H4 (cell line): ENCODE data around the gene GRK5. TPM values are rescaled to one million over a fixed set of nuclear protein-coding genes. Genes with fewer than 3 reads are reported as not detected.
"Not testable (repeated sequence)": the region's sequence is repeated elsewhere in the genome, so short reads cannot be mapped to it uniquely, and the experiment has no call there.

Experiments
- DNase-seq: peaks from one replicate; pipeline ENCODE4 v3.0.0-alpha.2; 2015; ENCODE audit warnings: low spot score
- total RNA-seq: library from RNA; depleted of rRNA; stranded (reverse); fragments of >200 nt; shearing (Covaris generic); gene quantifications from 2 replicates; pipeline ENCODE4 v1.2.3, GENCODE V29; 2014; rRNA removed

Gene GRK5
- total RNA-seq, result 9.9 and 10.1 TPM in 2 replicates

- DNase-seq, result peak; percentile 94
These were observed at the start of gene GRK5 for GRCh38 chr10:119207366-119207666. TSS of gene GRK5 (plus strand) at chr10:119207571. CDS start at chr10:119207918, 347 bp downstream.

DNA sequence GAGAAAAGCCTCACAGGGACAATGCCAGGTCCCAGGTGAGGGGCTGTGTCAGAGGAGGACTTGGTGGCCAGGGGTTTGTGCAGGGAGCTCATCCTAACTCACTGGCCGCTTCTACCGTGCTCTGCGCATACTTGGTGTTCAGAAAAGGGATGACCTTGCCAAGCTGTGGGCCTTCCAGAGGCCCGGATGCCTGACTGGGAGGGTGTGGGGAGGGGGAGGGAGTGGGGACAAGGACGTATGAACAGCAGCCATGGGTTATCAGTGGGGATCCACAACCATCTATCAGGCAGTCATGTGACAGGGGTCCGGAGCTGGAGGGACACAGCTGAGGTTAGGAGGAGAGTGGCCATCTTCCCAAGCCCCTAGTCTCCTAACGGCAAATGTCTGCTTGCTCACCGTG lies 48.0 kb upstream of the GRK5 start:
- DNase-seq, result no peak

DNA sequence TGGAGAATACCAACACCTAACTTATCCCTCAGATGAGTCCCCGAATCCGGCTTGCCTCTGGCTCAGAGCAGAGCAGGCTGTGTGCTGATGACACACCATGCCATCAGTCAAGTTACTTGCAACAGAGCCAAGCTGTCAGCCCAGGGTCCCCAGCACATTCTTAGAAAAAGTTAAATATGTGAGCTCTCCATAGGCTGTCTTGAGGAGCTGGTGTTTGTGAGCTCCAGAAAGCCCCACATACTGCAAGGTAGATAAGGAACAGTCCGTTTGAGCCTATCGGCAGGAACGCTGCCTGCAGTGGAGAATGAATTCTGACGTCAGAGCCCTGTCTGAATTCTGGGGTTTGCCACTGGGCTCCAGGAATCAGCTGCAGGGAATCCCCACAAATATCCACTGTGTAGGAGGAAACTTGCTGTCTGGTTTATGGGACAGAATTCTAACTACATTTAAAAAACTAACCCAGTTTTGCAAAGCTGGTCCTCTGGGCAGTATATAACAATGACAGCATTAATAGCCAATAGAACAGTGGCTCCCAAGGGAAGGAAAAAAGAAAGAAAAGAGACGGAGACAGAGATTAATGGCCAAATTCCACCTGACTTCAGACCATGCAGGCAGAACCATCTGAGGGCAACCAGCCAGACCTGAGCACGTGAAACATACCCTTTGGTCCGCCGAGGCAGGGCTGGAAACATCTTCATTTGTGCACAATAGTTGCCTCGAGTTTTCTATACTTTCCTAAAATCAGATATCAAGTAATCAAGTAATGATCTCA lies 45.5 kb upstream of the GRK5 start:
- no peak for DNase-seq

DNA sequence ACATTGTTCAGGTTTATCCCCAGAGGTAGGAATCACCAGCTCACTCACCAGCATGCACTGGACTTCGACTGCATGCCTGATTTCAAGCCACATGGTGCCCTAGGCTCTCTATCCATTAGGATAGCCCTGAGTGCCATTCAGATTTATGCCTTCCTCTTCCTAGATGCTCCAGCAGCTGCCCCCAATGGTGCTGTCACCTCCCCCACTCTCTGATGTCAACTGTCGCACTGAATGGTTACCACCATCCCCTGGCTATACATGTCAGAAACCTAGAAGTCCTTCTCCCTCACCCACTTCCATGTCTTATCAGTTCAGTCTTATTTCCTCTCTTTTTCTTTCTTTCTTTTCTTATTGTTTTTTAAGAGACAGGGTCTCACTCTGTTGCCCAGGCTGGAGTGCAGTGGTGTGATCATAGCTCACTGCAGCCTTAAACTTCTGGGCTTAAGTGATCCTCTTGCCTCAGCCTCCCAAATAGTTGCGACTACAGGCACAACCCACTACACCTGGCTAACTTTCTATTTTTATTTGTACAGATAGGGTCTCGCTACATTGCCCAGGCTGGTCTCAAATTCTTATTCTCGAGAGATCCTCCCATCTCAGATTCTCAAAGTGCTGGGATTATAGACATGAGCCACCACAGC lies 44.8 kb upstream of the GRK5 start:
- DNase-seq, result no peak

GRCh38 chr10:119165171-119166117 lies 41.9 kb upstream of the GRK5 start, which contains the start of gene SFXN4:
TSS of gene SFXN4 (minus strand) at chr10:119165714. CDS start at chr10:119165647, 67 bp downstream.
- no peak for DNase-seq

- DNase-seq, result no peak
These were observed 41.3 kb upstream of the GRK5 start for GRCh38 chr10:119166118-119166500.

DNA sequence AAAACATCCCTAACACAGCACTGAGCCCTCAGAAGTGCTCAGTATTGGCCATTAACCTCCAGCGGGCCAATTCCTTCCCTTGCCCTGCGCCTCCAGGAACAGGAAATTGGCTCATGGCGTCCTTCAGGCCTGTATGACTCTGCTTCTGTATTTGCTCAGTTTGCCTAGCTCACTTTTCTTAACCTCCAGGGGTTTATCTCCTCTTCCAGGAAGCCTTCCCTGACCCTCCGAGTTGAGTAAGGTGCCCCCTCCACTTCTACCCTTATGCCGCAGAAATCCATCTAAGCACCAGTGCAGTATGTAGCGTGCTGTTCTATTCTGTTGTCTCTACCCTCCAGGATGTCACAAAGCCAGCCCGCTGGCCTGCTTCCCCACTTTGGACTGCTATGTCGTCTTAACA lies 40.8 kb upstream of the GRK5 start:
- no peak for DNase-seq

- DNase-seq, result no peak
These were observed 40.3 kb upstream of the GRK5 start for GRCh38 chr10:119167041-119167440.

GRCh38 chr10:119174109-119174508 lies 33.3 kb upstream of the GRK5 start:
- no peak for DNase-seq

GRCh38 chr10:119176166-119176565 lies 31.2 kb upstream of the GRK5 start:
- DNase-seq, result no peak

DNA sequence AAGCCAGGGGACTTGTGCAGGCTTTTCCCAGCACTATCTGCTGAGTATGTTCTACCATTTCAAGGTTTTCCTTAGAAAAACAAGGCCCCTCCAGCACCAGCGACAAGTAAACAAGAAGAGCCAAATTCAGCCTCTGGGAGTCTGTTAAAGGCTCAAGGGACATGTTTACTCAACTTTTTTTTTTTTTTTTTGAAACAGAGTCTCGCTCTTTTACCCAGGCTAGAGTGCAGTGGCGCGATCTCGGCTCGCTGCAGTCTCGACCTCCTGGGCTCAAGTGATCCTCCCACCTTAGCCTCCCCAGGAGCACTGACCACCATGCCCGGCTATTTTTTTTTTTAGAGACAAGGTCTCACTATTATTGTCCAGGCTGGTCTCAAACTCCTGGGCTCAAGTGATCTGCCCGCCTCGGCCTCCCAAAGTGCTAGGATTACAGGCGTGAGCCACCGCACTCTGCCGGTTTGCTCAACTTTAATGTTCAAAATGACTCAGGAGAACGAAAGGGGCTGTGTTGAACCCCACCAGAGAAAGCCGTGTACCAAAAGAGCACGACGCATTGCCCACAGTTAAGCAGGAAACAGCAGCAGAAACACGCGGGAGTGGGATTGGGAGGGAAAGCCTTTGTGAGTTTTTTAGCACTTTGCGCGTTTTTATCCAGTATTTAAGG lies 29.5 kb upstream of the GRK5 start:
- no peak for DNase-seq

- DNase-seq, result peak; percentile 87
These were observed 28.8 kb upstream of the GRK5 start, which contains the start of gene PRDX3 for GRCh38 chr10:119178372-119179119. TSS of gene PRDX3 (minus strand) at chr10:119178812. CDS start at chr10:119178790, 22 bp downstream.

GRCh38 chr10:119180850-119181400 lies 26.4 kb upstream of the GRK5 start:
- not testable (repeated sequence) for DNase-seq

DNA sequence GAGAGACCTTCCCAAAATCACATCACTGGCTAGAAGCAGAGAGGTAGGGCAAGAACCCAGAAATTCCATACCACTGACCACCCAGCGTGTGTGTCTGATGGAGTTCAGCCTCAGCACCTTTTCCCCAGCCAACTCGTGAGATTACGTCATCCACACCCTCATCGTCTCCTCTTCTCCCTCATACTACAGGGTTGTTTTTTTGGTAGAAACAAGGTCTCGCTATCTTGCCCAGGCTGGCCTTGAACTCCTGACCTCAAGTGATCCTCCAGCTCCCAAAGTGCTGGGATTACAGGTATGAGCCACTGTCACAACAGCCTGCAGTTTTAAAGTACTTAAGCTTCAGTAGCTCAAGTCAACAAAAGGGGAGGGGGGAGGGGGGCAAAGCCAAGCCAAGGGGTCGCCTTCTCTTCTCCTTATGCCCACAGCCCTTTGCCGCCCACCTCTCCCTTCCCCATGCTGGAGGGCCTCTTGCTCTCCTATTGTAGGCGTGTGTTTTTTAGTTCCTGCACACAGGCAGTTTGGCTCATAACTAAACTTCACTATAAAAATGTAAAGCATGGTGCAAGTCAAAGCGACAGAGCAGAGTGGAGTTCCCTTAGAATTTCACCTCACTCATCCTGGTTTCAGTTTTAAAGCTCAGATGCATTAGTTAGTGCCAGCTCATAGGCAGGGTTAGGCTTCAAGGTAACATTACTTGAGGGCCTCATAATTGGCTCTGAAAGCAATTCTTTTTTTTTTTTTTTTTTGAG lies 23.5 kb upstream of the GRK5 start:
- DNase-seq, result no peak

GRCh38 chr10:119189811-119190282 lies 17.5 kb upstream of the GRK5 start:
- DNase-seq, result peak; percentile 87

- peak; percentile 88 for DNase-seq
These were observed 17.0 kb upstream of the GRK5 start for GRCh38 chr10:119190353-119190752.

- no peak for DNase-seq
These were observed 16.2 kb upstream of the GRK5 start for GRCh38 chr10:119190954-119191785.

GRCh38 chr10:119191881-119192280 lies 15.5 kb upstream of the GRK5 start:
- peak; percentile 29 for DNase-seq

DNA sequence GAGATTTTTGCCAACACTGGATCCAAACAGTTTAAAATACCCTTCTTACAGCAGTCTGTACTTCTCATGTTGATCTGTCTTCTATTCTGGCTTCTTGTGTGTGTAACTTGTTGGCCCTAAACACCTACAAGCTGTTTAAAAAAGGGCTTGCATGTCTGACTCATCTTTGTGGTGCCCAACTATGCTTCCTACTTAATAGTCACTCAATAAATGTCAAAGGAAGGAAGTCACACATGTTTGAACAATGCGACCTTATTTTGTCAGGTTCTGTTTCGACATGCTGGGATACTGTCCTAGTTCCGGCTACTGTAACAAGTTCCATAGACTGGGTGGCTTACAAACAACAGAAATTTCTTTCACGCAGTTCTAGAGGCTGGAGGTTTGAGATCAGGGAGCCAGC lies 9.4 kb upstream of the GRK5 start:
- no peak for DNase-seq
